Prostate gland (tissue), 2 donors: Measurements from ENCODE around the gene DDI2. TPM values are rescaled to one million over a fixed set of nuclear protein-coding genes. Genes with fewer than 3 reads are reported as not detected.

Experiments used
- DNase-seq: peaks from one replicate; pipeline ENCODE4 v3.0.0-alpha.2; 2019; ENCODE audit warnings: low spot score
- H3K27ac ChIP-seq, 2 donors: fragments of 200-600 bp; sonication (generic); 2 replicates each; pipeline ENCODE4 v1.5.1; 2017 to 2019
- H3K27me3 ChIP-seq: fragments of 200-600 bp; sonication (generic); replicated peaks from 2 replicates; pipeline ENCODE4 v1.5.1; 2019; ENCODE audit not compliant: insufficient read depth
- H3K36me3 ChIP-seq, 2 donors: fragments of 200-600 bp; sonication (generic); 1 replicate in 1 of 2; 2 replicates in 1 of 2; pipeline versions ENCODE4 v1.5.1 to v1.8.1; 2017 to 2019
- H3K4me1 ChIP-seq: fragments of 200-600 bp; sonication (generic); replicated peaks from 2 replicates; pipeline ENCODE4 v1.5.1; 2019
- H3K4me3 ChIP-seq, 2 donors: fragments of 200-600 bp; sonication (generic); 2 replicates each; pipeline ENCODE4 v1.5.1; 2017 to 2019
- H3K9me3 ChIP-seq: fragments of 200-600 bp; sonication (generic); 2 replicates; pipeline ENCODE4 v1.5.1; 2017
- CTCF ChIP-seq, 4 experiments: fragments of 200-600 bp in 2 of 4; fragments of 450-650 bp in 2 of 4; sonication (generic) in 2 of 4; IDR thresholded peaks; 1 replicate in 3 of 4; 2 replicates in 1 of 4; pipeline ENCODE4 v1.5.1; 2016 to 2019; ENCODE audit warnings: antibody characterized with exemption in 4 of 4, mild to moderate bottlenecking in 2 of 4, moderate library complexity in 2 of 4
- POLR2A ChIP-seq: fragments of 450-650 bp; IDR thresholded peaks from one replicate; pipeline ENCODE4 v1.6.1; 2016; ENCODE audit warnings: antibody characterized with exemption, mild to moderate bottlenecking
- POLR2AphosphoS5 ChIP-seq: sonication (generic); formaldehyde crosslinking; IDR thresholded peaks from one replicate; pipeline ENCODE4 v1.6.1; 2017; ENCODE audit warnings: antibody characterized with exemption
- WGBS: methylation state at CpG from one replicate; pipeline ENCODE4 v1.1.5; 2018; 5-methylcytosine and 5-hydroxymethylcytosine counted together
- intact Hi-C: fragments of 100-400 bp; cut with DNase I; formaldehyde crosslinking; loops from one replicate; pipeline ENCODE4 v1.14.2; 2022
- total RNA-seq, 2 donors: library from RNA; depleted of rRNA; stranded (reverse); fragments of >200 nt; gene quantifications; one replicate each; pipeline ENCODE4 v1.1.0, GENCODE V29; 2016

DDI2 gene
- total RNA-seq, 2 donors from 2014 or later: 47.5 to 58.4 TPM

DNA sequence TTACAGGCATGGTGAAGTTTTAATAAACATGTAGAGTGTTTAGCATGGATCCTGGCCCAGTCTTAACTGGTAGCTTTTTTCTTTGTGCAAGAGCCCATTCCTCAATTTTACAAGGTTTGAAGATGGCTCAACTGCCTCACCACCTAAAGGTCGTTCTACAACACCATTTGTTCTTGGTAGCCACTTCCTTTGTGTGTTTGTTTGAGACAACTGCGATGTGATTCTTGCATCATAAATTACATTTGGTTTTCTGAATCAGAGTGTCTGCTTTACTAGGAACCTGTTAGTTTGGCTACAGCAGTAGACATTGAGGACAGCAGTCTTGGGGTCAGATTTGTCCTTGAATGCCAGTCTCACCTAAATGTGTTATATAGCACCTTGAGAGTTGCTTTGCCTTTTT, 70.2 kb downstream of the DDI2 start:
- 21% methylated on average over 2 of the region's 2 CpGs for WGBS
- intact Hi-C loops: no loop called here
- TF ChIP-seq CTCF (IDR thresholded peaks at IDR 0.05) (no peak), POLR2A (no peak), POLR2AphosphoS5 (no peak)
- Histone ChIP-seq H3K27me3 (no peaks in the 10 kb centered on the region), H3K36me3 (no peaks in the 10 kb centered on the region), H3K9me3 (no peaks in the 10 kb centered on the region), H3K4me1 (no peaks in the 10 kb centered on the region), H3K4me3 (no peak overlapping the region), H3K27ac (no peak overlapping the region)
- DNase-seq: no peak

DNA sequence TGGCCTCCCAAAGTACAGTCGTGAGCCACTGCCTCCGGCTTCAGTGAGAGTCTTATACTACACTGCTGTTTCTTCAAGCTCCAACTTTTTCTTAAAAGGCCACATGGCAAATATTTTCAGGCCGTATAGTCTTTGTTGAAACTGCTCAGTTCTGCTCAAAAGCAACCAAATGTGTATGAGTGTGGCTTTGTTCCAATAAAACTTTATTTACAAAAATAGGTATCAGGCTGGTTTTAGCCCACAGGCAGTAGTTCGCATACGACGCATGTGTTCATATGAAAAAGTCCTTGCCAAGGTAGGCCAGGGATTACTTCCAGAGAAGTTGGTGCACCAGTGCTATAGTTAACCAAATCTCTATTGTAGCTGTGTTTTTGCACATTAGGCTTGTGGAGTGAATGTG, 73.1 kb downstream of the DDI2 start:
- Histone ChIP-seq H3K4me1 (no peaks in the 10 kb centered on the region), H3K4me3 (no peak overlapping the region), H3K36me3 (no peaks in the 10 kb centered on the region), H3K27ac (no peak overlapping the region), H3K9me3 (no peaks in the 10 kb centered on the region), H3K27me3 (no peaks in the 10 kb centered on the region)
- WGBS: 98% methylated on average over 6 of the region's 6 CpGs
- TF ChIP-seq POLR2AphosphoS5 (no peak), POLR2A (no peak), CTCF (IDR thresholded peaks at IDR 0.05) (no peak)
- DNase-seq: no peak
- intact Hi-C loops: no loop called here

GRCh38 chr1:15691434-15692032, 74.3 kb downstream of the DDI2 start:
- H3K9me3 ChIP-seq: no peaks in the 10 kb centered on the region
- intact Hi-C loops: no loop called here
- no peaks in the 10 kb centered on the region for H3K27me3 ChIP-seq
- TF ChIP-seq CTCF (IDR thresholded peaks at IDR 0.05): no peak
- TF ChIP-seq POLR2AphosphoS5: no peak
- DNase-seq: no peak
- no peak overlapping the region for H3K27ac ChIP-seq
- 53% methylated on average over 11 of the region's 11 CpGs for WGBS
- H3K4me1 ChIP-seq: no peaks in the 10 kb centered on the region
- no peaks in the 10 kb centered on the region for H3K36me3 ChIP-seq
- no peak overlapping the region for H3K4me3 ChIP-seq

GRCh38 chr1:15692121-15692682, 74.9 kb downstream of the DDI2 start:
- no peaks in the 10 kb centered on the region for H3K9me3 ChIP-seq
- H3K27me3 ChIP-seq: no peaks in the 10 kb centered on the region
- H3K4me3 ChIP-seq: no peak overlapping the region
- H3K4me1 ChIP-seq: no peaks in the 10 kb centered on the region
- intact Hi-C loops: no loop called here
- 68% methylated on average over 5 of the region's 5 CpGs for WGBS
- no peak overlapping the region for H3K27ac ChIP-seq
- no peaks in the 10 kb centered on the region for H3K36me3 ChIP-seq
- TF ChIP-seq CTCF (IDR thresholded peaks at IDR 0.05) (no peak), POLR2AphosphoS5 (no peak), POLR2A (no peak)
- DNase-seq: no peak

DNA sequence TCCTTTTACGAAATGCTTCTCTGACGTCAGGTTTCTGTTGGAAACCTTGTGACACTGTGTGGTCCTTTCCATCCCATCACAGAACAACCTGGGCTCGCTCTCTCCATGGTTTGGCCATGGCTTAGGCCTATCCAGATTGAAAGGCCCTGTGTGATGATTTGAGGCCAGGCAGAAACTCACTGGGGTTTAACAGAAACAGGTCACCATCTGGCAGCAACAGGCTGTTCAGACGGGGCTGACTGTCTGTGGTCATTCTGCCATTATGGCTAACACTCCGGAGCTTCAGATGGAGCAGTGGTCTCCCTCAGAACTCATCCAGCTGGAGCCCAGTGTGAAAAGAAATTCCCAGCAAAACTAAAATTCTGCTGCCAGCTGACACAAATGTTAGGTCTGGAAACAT, 76.1 kb downstream of the DDI2 start:
- TF ChIP-seq POLR2A: no peak
- TF ChIP-seq CTCF (IDR thresholded peaks at IDR 0.05): no peak
- TF ChIP-seq POLR2AphosphoS5: no peak
- WGBS: 91% methylated on average over 5 of the region's 5 CpGs

More for the DNA sequence above, 76.1 kb downstream of the DDI2 start:
- H3K9me3 ChIP-seq: no peaks in the 10 kb centered on the region
- no peak overlapping the region for H3K4me3 ChIP-seq
- intact Hi-C loops: no loop called here
- no peak for DNase-seq
- no peaks in the 10 kb centered on the region for H3K4me1 ChIP-seq
- H3K27me3 ChIP-seq: no peaks in the 10 kb centered on the region
- H3K36me3 ChIP-seq: no peaks in the 10 kb centered on the region
- H3K27ac ChIP-seq: no peak overlapping the region
